ENCODE data around the gene WNT2. TPM values are rescaled to one million over a fixed set of nuclear protein-coding genes. Genes with fewer than 3 reads are reported as not detected.

The WNT2 gene
- total and polyA plus RNA-seq, 4 donors, result 0.45 to 4.7 TPM; not detected in 2

DNA sequence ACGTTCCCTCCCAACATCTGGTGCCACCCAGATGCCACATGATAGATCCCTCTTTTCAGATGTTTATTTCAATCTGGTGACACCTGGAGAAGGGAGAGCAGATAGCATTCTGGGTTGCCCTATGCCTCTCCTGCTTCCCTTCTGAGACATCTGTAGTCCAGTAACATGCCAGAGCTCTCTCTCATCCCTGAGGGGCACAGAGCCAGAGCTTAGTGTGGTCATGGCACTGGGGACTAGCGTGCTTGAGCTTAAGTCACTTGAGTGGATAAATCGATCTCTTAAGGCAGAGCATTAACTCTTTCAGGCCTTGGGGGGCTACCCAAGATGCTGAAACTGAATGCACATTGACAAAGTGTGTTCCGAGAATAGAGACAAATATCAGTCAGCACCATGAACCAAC lies 47.9 kb downstream of the WNT2 start:
- Histone ChIP-seq H3K9me3 (ENCODE audit: control insufficient read depth, low read length) (no peaks in the 10 kb centered on the region), H3K4me1 (ENCODE audit: control insufficient read depth in 1 of 2, insufficient read depth in 2 of 2, low read length in 2 of 2) (no peaks in the 10 kb centered on the region), H3K4me3 (ENCODE audit: low read length in 2 of 2) (no peak overlapping the region), H3K27ac (ENCODE audit: low read depth in 1 of 2, low read length in 2 of 2) (no peak overlapping the region), H3K36me3 (ENCODE audit: control insufficient read depth in 1 of 2, insufficient read depth in 2 of 2, low read length in 1 of 2) (no peaks in the 10 kb centered on the region), H3K27me3 (ENCODE audit: control insufficient read depth in 1 of 2, insufficient read depth in 2 of 2, low read length in 1 of 2) (no peaks in the 10 kb centered on the region)
- ATAC-seq (ENCODE audit: low FRiP score), result no peak
- no peak for DNase-seq
- intact Hi-C loops (cut with DNase I), result no loop called here
- WGBS, 2 donors, result 70 to 72% methylated on average over 4 of the region's 4 CpGs

DNA sequence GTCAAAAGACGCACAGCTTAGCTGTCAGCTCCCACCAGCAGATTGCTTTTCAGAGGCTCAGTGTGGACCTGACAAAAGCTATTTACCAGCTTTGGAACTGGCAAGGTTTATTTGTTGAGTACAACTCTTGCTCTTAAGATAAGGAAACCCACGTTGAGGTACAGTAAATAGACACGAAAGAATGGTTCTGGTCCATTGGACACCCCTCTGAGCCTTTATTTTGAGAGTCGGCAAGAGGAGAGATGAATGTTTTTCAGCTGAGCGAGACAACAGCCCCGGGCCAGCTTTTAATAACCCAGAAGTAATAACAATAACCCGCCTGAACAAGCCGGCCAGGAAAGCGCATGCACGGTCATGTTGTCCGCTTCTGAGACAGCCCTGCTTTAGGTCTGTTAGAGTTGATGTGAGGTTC lies 49.0 kb downstream of the WNT2 start:
- intact Hi-C loops (cut with DNase I), result no loop called here
- Histone ChIP-seq H3K27me3 (ENCODE audit: control insufficient read depth in 1 of 2, insufficient read depth in 2 of 2, low read length in 1 of 2) (no peaks in the 10 kb centered on the region), H3K27ac (ENCODE audit: low read depth in 1 of 2, low read length in 2 of 2) (no peak overlapping the region), H3K4me1 (ENCODE audit: control insufficient read depth in 1 of 2, insufficient read depth in 2 of 2, low read length in 2 of 2) (no peaks in the 10 kb centered on the region), H3K36me3 (ENCODE audit: control insufficient read depth in 1 of 2, insufficient read depth in 2 of 2, low read length in 1 of 2) (no peaks in the 10 kb centered on the region), H3K9me3 (ENCODE audit: control insufficient read depth, low read length) (no peaks in the 10 kb centered on the region), H3K4me3 (ENCODE audit: low read length in 2 of 2) (no peak overlapping the region)
- WGBS, 2 donors, result 40 to 51% methylated on average over 11 of the region's 11 CpGs
- ATAC-seq (ENCODE audit: low FRiP score), result no peak
- no peak for DNase-seq

DNA sequence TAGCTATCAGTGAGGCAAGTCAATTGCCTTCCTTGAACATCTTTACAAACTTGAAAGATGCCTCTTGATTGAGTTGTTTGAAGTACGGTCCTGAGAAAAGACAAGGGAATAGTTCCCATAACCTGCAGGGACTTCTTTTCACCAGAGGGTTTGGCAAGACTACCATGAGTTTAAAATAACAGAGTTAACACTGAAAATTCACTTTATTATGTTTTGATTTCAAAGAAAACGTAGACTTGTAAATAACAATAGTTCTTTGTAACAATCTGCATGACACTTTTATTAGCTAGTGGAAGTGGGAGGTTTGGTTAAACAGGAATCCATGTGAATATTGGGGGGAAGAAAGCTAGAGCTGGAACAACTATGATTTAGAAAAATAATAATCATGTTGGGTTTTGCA lies 49.5 kb downstream of the WNT2 start:
- 83 to 85% methylated on average over 2 of the region's 2 CpGs for WGBS, 2 donors
- no peak overlapping the region for H3K27ac ChIP-seq (ENCODE audit: low read depth in 1 of 2, low read length in 2 of 2)
- H3K4me1 ChIP-seq (ENCODE audit: control insufficient read depth in 1 of 2, insufficient read depth in 2 of 2, low read length in 2 of 2), result no peaks in the 10 kb centered on the region
- intact Hi-C loops (cut with DNase I), result no loop called here
- no peaks in the 10 kb centered on the region for H3K27me3 ChIP-seq (ENCODE audit: control insufficient read depth in 1 of 2, insufficient read depth in 2 of 2, low read length in 1 of 2)
- H3K36me3 ChIP-seq (ENCODE audit: control insufficient read depth in 1 of 2, insufficient read depth in 2 of 2, low read length in 1 of 2), result no peaks in the 10 kb centered on the region
- H3K4me3 ChIP-seq (ENCODE audit: low read length in 2 of 2), result no peak overlapping the region
- ATAC-seq (ENCODE audit: low FRiP score) (no peak), DNase-seq (no peak)
- no peaks in the 10 kb centered on the region for H3K9me3 ChIP-seq (ENCODE audit: control insufficient read depth, low read length)

GRCh38 chr7:117272017-117272759 lies 50.7 kb downstream of the WNT2 start:
- intact Hi-C loops (cut with DNase I), result no loop called here
- no peak overlapping the region for H3K4me3 ChIP-seq (ENCODE audit: low read length in 2 of 2)
- no peaks in the 10 kb centered on the region for H3K27me3 ChIP-seq (ENCODE audit: control insufficient read depth in 1 of 2, insufficient read depth in 2 of 2, low read length in 1 of 2)
- no peak overlapping the region for H3K27ac ChIP-seq (ENCODE audit: low read depth in 1 of 2, low read length in 2 of 2)
- H3K36me3 ChIP-seq (ENCODE audit: control insufficient read depth in 1 of 2, insufficient read depth in 2 of 2, low read length in 1 of 2), result no peaks in the 10 kb centered on the region
- ATAC-seq (ENCODE audit: low FRiP score) (no peak), DNase-seq (no peak)
- H3K4me1 ChIP-seq (ENCODE audit: control insufficient read depth in 1 of 2, insufficient read depth in 2 of 2, low read length in 2 of 2), result no peaks in the 10 kb centered on the region
- no peaks in the 10 kb centered on the region for H3K9me3 ChIP-seq (ENCODE audit: control insufficient read depth, low read length)
- 91 to 92% methylated on average over 2 of the region's 2 CpGs for WGBS, 2 donors

DNA sequence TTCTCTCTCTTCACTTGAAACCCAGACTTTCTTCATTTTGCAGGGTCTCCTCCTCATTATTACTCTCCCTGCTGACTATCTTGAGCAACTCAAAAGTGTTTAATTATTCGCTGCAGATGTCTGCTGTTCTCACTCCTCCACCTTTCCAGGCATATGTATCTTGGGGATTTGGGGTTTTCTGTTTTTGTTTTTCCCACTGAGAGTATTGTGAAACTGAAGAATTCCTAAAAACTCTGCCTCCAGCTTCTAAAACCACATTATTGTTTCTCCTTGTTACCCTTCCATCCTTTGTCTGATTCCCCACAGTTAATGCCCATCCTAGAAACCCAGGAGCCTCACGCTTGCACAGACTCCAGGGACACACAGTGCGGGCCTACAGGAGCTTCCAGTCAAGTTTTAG lies 51.3 kb downstream of the WNT2 start:
- Histone ChIP-seq H3K9me3 (ENCODE audit: control insufficient read depth, low read length) (no peaks in the 10 kb centered on the region), H3K27me3 (ENCODE audit: control insufficient read depth in 1 of 2, insufficient read depth in 2 of 2, low read length in 1 of 2) (no peaks in the 10 kb centered on the region), H3K27ac (ENCODE audit: low read depth in 1 of 2, low read length in 2 of 2) (no peak overlapping the region), H3K36me3 (ENCODE audit: control insufficient read depth in 1 of 2, insufficient read depth in 2 of 2, low read length in 1 of 2) (no peaks in the 10 kb centered on the region), H3K4me3 (ENCODE audit: low read length in 2 of 2) (no peak overlapping the region), H3K4me1 (ENCODE audit: control insufficient read depth in 1 of 2, insufficient read depth in 2 of 2, low read length in 2 of 2) (no peaks in the 10 kb centered on the region)
- 97 to 100% methylated on average over 3 of the region's 3 CpGs for WGBS, 2 donors
- DNase-seq, result no peak
- intact Hi-C loops (cut with DNase I), result no loop called here
- no peak for ATAC-seq (ENCODE audit: low FRiP score)

DNA sequence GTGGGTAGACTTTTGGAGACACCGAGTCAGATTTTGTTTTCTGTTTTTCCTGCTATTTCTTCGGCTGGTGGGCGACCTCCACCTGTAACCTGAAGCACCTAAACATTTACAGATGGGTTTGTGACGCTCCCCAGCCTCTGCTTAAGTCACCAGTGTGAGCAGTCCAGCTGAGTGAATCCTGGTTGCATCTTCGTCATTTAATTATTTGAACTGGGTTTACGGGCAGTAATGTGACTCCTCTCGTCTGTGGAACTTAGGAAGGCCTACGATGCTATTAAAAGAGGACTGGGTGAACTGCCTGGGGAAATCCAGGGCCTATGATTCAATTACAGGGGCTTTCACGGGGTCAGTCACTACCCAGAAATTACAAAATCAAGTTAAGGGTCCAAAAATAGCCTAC lies 52.5 kb downstream of the WNT2 start:
- no peak overlapping the region for H3K27ac ChIP-seq (ENCODE audit: low read depth in 1 of 2, low read length in 2 of 2)
- no peaks in the 10 kb centered on the region for H3K36me3 ChIP-seq (ENCODE audit: control insufficient read depth in 1 of 2, insufficient read depth in 2 of 2, low read length in 1 of 2)
- H3K4me3 ChIP-seq (ENCODE audit: low read length in 2 of 2), result no peak overlapping the region
- 76 to 83% methylated on average over 9 of the region's 9 CpGs for WGBS, 2 donors
- intact Hi-C loops (cut with DNase I), result no loop called here
- DNase-seq (no peak), ATAC-seq (ENCODE audit: low FRiP score) (no peak)
- H3K4me1 ChIP-seq (ENCODE audit: control insufficient read depth in 1 of 2, insufficient read depth in 2 of 2, low read length in 2 of 2), result no peaks in the 10 kb centered on the region
- no peaks in the 10 kb centered on the region for H3K27me3 ChIP-seq (ENCODE audit: control insufficient read depth in 1 of 2, insufficient read depth in 2 of 2, low read length in 1 of 2)
- no peaks in the 10 kb centered on the region for H3K9me3 ChIP-seq (ENCODE audit: control insufficient read depth, low read length)

DNA sequence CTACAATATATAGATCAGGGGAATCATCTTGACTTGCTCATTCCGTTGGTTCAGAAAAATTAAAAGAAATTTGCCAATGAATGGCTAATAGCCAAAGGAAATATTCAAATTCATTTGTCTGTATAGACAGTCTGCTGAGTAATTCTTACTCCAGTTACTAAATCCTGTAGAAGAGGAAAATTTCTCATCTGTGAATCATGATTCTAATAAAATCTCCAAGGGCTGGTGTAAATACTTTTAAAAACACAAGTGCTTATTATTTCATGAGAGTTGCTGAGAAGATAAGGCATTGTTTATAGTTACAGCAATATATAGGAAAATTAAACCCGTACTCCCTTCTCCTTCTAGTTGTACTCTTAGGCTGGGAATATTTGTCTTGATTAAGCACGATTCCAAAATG lies 53.0 kb downstream of the WNT2 start:
- Histone ChIP-seq H3K27ac (ENCODE audit: low read depth in 1 of 2, low read length in 2 of 2) (no peak overlapping the region), H3K4me1 (ENCODE audit: control insufficient read depth in 1 of 2, insufficient read depth in 2 of 2, low read length in 2 of 2) (no peaks in the 10 kb centered on the region), H3K9me3 (ENCODE audit: control insufficient read depth, low read length) (no peaks in the 10 kb centered on the region), H3K36me3 (ENCODE audit: control insufficient read depth in 1 of 2, insufficient read depth in 2 of 2, low read length in 1 of 2) (no peaks in the 10 kb centered on the region), H3K4me3 (ENCODE audit: low read length in 2 of 2) (no peak overlapping the region), H3K27me3 (ENCODE audit: control insufficient read depth in 1 of 2, insufficient read depth in 2 of 2, low read length in 1 of 2) (no peaks in the 10 kb centered on the region)
- DNase-seq, result no peak
- 34 to 36% methylated on average over 3 of the region's 3 CpGs for WGBS, 2 donors
- no peak for ATAC-seq (ENCODE audit: low FRiP score)
- intact Hi-C loops (cut with DNase I), result no loop called here

GRCh38 chr7:117269417-117269816 lies 53.4 kb downstream of the WNT2 start:
- ATAC-seq (ENCODE audit: low FRiP score), result no peak
- DNase-seq, result no peak
- Histone ChIP-seq H3K36me3 (ENCODE audit: control insufficient read depth in 1 of 2, insufficient read depth in 2 of 2, low read length in 1 of 2) (no peaks in the 10 kb centered on the region), H3K27me3 (ENCODE audit: control insufficient read depth in 1 of 2, insufficient read depth in 2 of 2, low read length in 1 of 2) (no peaks in the 10 kb centered on the region), H3K4me1 (ENCODE audit: control insufficient read depth in 1 of 2, insufficient read depth in 2 of 2, low read length in 2 of 2) (no peaks in the 10 kb centered on the region), H3K27ac (ENCODE audit: low read depth in 1 of 2, low read length in 2 of 2) (no peak overlapping the region), H3K9me3 (ENCODE audit: control insufficient read depth, low read length) (no peaks in the 10 kb centered on the region), H3K4me3 (ENCODE audit: low read length in 2 of 2) (no peak overlapping the region)
- WGBS, 2 donors, result 32 to 33% methylated on average over 5 of the region's 5 CpGs
- intact Hi-C loops (cut with DNase I), result no loop called here

- Histone ChIP-seq H3K4me3 (ENCODE audit: low read length in 2 of 2) (no peak overlapping the region), H3K27ac (ENCODE audit: low read depth in 1 of 2, low read length in 2 of 2) (no peak overlapping the region), H3K4me1 (ENCODE audit: control insufficient read depth in 1 of 2, insufficient read depth in 2 of 2, low read length in 2 of 2) (no peaks in the 10 kb centered on the region), H3K27me3 (ENCODE audit: control insufficient read depth in 1 of 2, insufficient read depth in 2 of 2, low read length in 1 of 2) (no peaks in the 10 kb centered on the region), H3K36me3 (ENCODE audit: control insufficient read depth in 1 of 2, insufficient read depth in 2 of 2, low read length in 1 of 2) (no peaks in the 10 kb centered on the region), H3K9me3 (ENCODE audit: control insufficient read depth, low read length) (no peaks in the 10 kb centered on the region)
- intact Hi-C loops (cut with DNase I), result no loop called here
- DNase-seq, result no peak
- 97 to 100% methylated on average over 1 of the region's 1 CpG for WGBS, 2 donors
- ATAC-seq (ENCODE audit: low FRiP score), result no peak
Observed at GRCh38 chr7:117264716-117265115, 58.1 kb downstream of the WNT2 start.
